OCI-LY1 (cell line): ENCODE data around the gene MYBPC1.
"Not testable (repeated sequence)": the region's sequence is repeated elsewhere in the genome, so short reads cannot be mapped to it uniquely, and the experiment has no call there.

Experiments used
- H2AFZ ChIP-seq: fragments of 200-600 bp; sonication (generic), shearing (Covaris generic); 2 replicates; pipeline ENCODE4 v1.6.0; 2014; ENCODE audit warnings: antibody characterized with exemption, mild to moderate bottlenecking, low read length
- H3F3A ChIP-seq: fragments of 200-600 bp; sonication (generic), shearing (Covaris generic); 2 replicates; pipeline ENCODE4 v1.6.0; 2014; ENCODE audit warnings: mild to moderate bottlenecking, antibody characterized with exemption, low read length, moderate library complexity; ENCODE audit not compliant: insufficient read depth
- H3K27ac ChIP-seq: fragments of 200-600 bp; sonication (generic); 2 replicates; pipeline ENCODE4 v1.5.1; 2014; ENCODE audit warnings: low read length, mixed run types, mild to moderate bottlenecking, low read depth; ENCODE audit not compliant: poor library complexity, severe bottlenecking
- H3K27me3 ChIP-seq: fragments of 200-600 bp; sonication (generic); 2 replicates; pipeline ENCODE4 v1.6.0; 2014; ENCODE audit warnings: antibody characterized with exemption, mild to moderate bottlenecking, low read length, moderate library complexity; ENCODE audit not compliant: insufficient read depth
- H3K36me3 ChIP-seq: fragments of 200-600 bp; sonication (generic); 2 replicates; pipeline ENCODE4 v1.6.1; 2014; ENCODE audit warnings: mild to moderate bottlenecking, antibody characterized with exemption, low read length, moderate library complexity, mixed read lengths; ENCODE audit not compliant: insufficient read depth
- H3K4me1 ChIP-seq: fragments of 200-600 bp; sonication (generic); 2 replicates; pipeline ENCODE4 v1.5.1; 2014; ENCODE audit warnings: mild to moderate bottlenecking, low read length, moderate library complexity; ENCODE audit not compliant: insufficient read depth, severe bottlenecking
- H3K4me2 ChIP-seq: fragments of 200-600 bp; sonication (generic), shearing (Covaris generic); 2 replicates; pipeline ENCODE4 v1.6.1; 2014; ENCODE audit warnings: low read length
- H3K4me3 ChIP-seq: fragments of 200-600 bp; sonication (generic); 2 replicates; pipeline ENCODE4 v1.5.1; 2014; ENCODE audit warnings: low read length, low read depth, mild to moderate bottlenecking, mixed read lengths; ENCODE audit not compliant: poor library complexity, severe bottlenecking
- H3K79me2 ChIP-seq: fragments of 200-600 bp; shearing (Covaris generic); 2 replicates; pipeline ENCODE4 v1.6.1; 2016; ENCODE audit warnings: mixed run types, low read length, mixed read lengths; ENCODE audit not compliant: insufficient read depth
- H3K9ac ChIP-seq: fragments of 200-600 bp; sonication (generic), shearing (Covaris generic); 2 replicates; pipeline ENCODE4 v1.6.1; 2014; ENCODE audit warnings: mild to moderate bottlenecking, low read length, mixed read lengths
- H3K9me2 ChIP-seq: fragments of 200-600 bp; sonication (generic), shearing (Covaris generic); 2 replicates; pipeline ENCODE4 v1.6.1; 2014; ENCODE audit warnings: low read depth, mild to moderate bottlenecking, low read length, mixed read lengths
- H3K9me3 ChIP-seq: fragments of 200-600 bp; shearing (Covaris generic); 2 replicates; pipeline ENCODE4 v1.6.1; 2014; ENCODE audit warnings: low read length, mixed read lengths
- H4K20me1 ChIP-seq: fragments of 200-600 bp; sonication (generic), shearing (Covaris generic); 2 replicates; pipeline ENCODE4 v1.6.0; 2016; ENCODE audit warnings: mild to moderate bottlenecking, low read length; ENCODE audit not compliant: insufficient read depth
- CTCF ChIP-seq: fragments of 200-600 bp; sonication (generic), shearing (Covaris generic); IDR thresholded peaks from 2 replicates; pipeline ENCODE4 v1.5.1; 2017; ENCODE audit warnings: mild to moderate bottlenecking, antibody characterized with exemption, low read length, moderate library complexity, mixed read lengths
- EZH2 ChIP-seq: fragments of 200-600 bp; sonication (generic), shearing (Covaris generic); IDR thresholded peaks from 2 replicates; pipeline ENCODE4 v1.8.0; 2017; ENCODE audit warnings: borderline replicate concordance, mixed run types, mild to moderate bottlenecking, antibody characterized with exemption, low read length, moderate library complexity, mixed read lengths

The MYBPC1 gene

DNA sequence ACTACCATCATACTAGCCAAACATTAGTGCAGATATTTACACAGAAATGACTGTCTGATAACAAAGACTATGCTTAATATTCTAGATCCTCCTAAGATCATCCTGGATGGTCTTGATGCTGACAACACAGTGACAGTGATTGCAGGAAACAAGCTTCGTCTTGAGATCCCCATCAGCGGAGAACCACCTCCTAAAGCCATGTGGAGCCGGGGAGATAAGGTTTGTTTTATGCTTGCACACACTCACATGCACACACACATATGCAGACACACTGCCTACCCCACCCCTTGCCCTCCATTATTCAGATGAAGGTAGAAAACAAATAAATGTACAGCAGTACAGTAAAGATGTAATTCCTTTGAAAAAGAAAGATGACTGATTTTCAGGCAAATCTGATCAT is 58.3 kb downstream of the MYBPC1 start:
- H2AFZ ChIP-seq: no peak overlapping the region
- H3K27me3 ChIP-seq: no peaks in the 10 kb centered on the region
- no peaks in the 10 kb centered on the region for H3K9me3 ChIP-seq
- H4K20me1 ChIP-seq: no peaks in the 10 kb centered on the region
- TF ChIP-seq EZH2 (no peak), CTCF (no peak)
- no peaks in the 10 kb centered on the region for H3K9me2 ChIP-seq
- H3K4me3 ChIP-seq: no peak overlapping the region
- H3K36me3 ChIP-seq: no peaks in the 10 kb centered on the region
- H3F3A ChIP-seq: no peaks in the 10 kb centered on the region
- no peak overlapping the region for H3K9ac ChIP-seq
- no peak overlapping the region for H3K27ac ChIP-seq
- no peaks in the 10 kb centered on the region for H3K79me2 ChIP-seq
- H3K4me2 ChIP-seq: no peak overlapping the region
- H3K4me1 ChIP-seq: no peaks in the 10 kb centered on the region

DNA sequence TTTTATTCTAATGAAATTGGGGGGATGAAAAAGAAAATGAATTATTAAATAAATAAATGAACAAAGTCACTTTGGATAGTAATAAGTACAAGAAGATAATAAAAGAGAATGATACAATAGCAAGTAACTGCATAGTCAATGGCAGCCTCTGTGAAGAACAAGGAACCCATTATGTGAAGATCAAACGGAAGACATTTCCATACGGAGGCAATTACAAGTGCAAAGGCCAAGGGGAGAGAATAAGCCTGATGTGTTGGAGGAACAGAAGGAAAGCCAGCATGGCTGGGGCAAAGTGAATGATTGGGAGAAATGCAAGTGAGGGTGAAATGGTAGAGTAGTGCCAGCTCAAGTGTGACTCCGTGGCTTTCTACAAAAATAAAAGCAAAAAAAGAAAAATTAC is 58.7 kb downstream of the MYBPC1 start:
- TF ChIP-seq EZH2: no peak
- H3K27ac ChIP-seq: no peak overlapping the region
- H3K79me2 ChIP-seq: no peaks in the 10 kb centered on the region
- H3F3A ChIP-seq: no peaks in the 10 kb centered on the region
- no peak overlapping the region for H2AFZ ChIP-seq
- H3K9me2 ChIP-seq: no peaks in the 10 kb centered on the region
- no peak overlapping the region for H3K4me2 ChIP-seq
- no peak overlapping the region for H3K9ac ChIP-seq
- H3K36me3 ChIP-seq: no peaks in the 10 kb centered on the region
- H3K4me3 ChIP-seq: no peak overlapping the region
- no peaks in the 10 kb centered on the region for H4K20me1 ChIP-seq
- no peaks in the 10 kb centered on the region for H3K9me3 ChIP-seq
- no peaks in the 10 kb centered on the region for H3K27me3 ChIP-seq
- H3K4me1 ChIP-seq: no peaks in the 10 kb centered on the region

DNA sequence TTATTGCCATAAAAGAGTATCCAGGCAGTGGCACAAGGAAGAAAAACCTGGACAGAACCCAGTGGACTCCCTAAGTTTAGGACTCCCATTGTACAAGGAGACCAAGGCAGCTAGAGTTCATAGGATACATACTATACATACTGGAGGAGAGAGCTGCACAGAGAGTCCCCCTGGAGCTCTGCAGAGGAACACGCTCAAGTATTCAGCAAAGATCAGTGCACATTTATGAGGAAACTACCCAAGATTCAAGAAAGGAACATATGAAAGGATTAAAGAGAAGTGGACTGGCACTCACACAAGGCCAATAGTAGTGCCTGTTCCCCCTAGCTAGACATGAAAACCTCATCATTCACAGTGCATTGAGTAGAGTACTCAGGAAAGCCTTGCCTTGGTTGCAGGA is 59.7 kb downstream of the MYBPC1 start:
- no peak overlapping the region for H3K27ac ChIP-seq
- H3K4me2 ChIP-seq: no peak overlapping the region
- TF ChIP-seq EZH2 (no peak), CTCF (no peak)
- no peaks in the 10 kb centered on the region for H3K36me3 ChIP-seq
- no peaks in the 10 kb centered on the region for H3K4me1 ChIP-seq
- H3F3A ChIP-seq: no peaks in the 10 kb centered on the region
- H3K9me3 ChIP-seq: no peaks in the 10 kb centered on the region
- H3K9ac ChIP-seq: no peak overlapping the region
- H4K20me1 ChIP-seq: no peaks in the 10 kb centered on the region
- no peaks in the 10 kb centered on the region for H3K9me2 ChIP-seq
- H3K27me3 ChIP-seq: no peaks in the 10 kb centered on the region
- no peak overlapping the region for H3K4me3 ChIP-seq
- no peaks in the 10 kb centered on the region for H3K79me2 ChIP-seq
- H2AFZ ChIP-seq: no peak overlapping the region

- H3K9ac ChIP-seq: no peak overlapping the region
These were observed 60.6 kb downstream of the MYBPC1 start for GRCh38 chr12:101655393-101655792.

GRCh38 chr12:101660662-101661061 is 65.9 kb downstream of the MYBPC1 start:
- H3K4me2 ChIP-seq, H2AFZ ChIP-seq, H3K9ac ChIP-seq, H3K27me3 ChIP-seq, H3K9me3 ChIP-seq, H3K27ac ChIP-seq, H3K4me1 ChIP-seq, H4K20me1 ChIP-seq, H3K79me2 ChIP-seq, H3K36me3 ChIP-seq, H3K4me3 ChIP-seq, H3F3A ChIP-seq, H3K9me2 ChIP-seq: not testable (repeated sequence)

More at GRCh38 chr12:101655393-101655792, 60.6 kb downstream of the MYBPC1 start:
- Histone ChIP-seq H3K9me3 (no peaks in the 10 kb centered on the region), H3F3A (no peaks in the 10 kb centered on the region), H3K4me2 (no peak overlapping the region), H3K4me3 (no peak overlapping the region), H2AFZ (no peak overlapping the region), H3K9me2 (no peaks in the 10 kb centered on the region), H3K4me1 (no peaks in the 10 kb centered on the region), H3K79me2 (no peaks in the 10 kb centered on the region), H4K20me1 (no peaks in the 10 kb centered on the region), H3K27me3 (no peaks in the 10 kb centered on the region), H3K27ac (no peak overlapping the region), H3K36me3 (no peaks in the 10 kb centered on the region)
- TF ChIP-seq EZH2: no peak
- no peak for TF ChIP-seq CTCF
